ENCODE data around the gene SRP14.

GRCh38 chr15:40053831-40054604 is 15.0 kb upstream of the SRP14 start:
- TF ChIP-seq CTCF (IDR thresholded peaks at IDR 0.05) (no peak), POLR2A (IDR thresholded peaks at IDR 0.05) (no peak)
